HG03558 (cell line): ENCODE data around the gene MARCHF3.
"Not testable (repeated sequence)": the region's sequence is repeated elsewhere in the genome, so short reads cannot be mapped to it uniquely, and the experiment has no call there.

Source experiments
- ATAC-seq: cut with Tn5 transposase; IDR thresholded peaks from one replicate; pipeline ENCODE4 v1.9.1; 2021; ENCODE audit warnings: moderate number of reproducible peaks; ENCODE audit not compliant: unreplicated experiment; ENCODE audit errors: extremely low read depth

The MARCHF3 gene

DNA sequence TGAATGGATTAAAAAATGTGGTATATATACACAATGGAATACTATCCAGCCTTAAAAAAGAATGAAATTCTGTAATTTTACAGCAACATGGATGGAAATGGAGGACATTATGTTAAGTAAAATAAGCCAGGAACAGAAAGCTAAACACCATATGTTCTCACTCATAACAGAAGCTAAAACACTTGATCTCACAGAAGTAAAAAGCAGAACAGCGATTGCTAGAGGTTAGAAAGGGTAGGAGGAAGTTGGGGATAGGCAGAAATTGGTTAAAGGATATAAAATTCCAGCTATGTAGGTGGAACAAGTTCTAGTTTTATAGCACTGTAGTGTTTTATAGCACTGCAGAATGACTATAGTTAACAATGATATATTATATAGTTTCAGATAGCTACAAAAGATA, 15.8 kb downstream of the MARCHF3 start:
- ATAC-seq, result no peak

DNA sequence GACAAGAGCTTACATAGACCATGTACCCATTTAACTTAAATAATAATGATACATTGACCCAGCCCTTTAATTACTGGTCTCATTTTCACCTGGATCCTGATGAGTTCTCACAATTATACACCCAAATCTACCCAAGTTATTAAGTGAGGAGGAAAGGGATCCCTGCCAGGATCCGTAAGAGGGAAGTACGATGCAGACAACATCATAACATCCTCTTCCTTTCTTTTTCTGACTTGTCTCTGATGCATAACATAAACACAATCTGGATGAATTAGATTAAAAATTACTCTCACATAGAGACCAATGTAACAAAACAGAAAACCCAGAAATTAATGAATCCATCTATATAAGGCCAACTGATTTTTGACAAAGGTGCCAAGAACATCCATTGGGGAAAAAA, 17.0 kb downstream of the MARCHF3 start:
- no peak for ATAC-seq

DNA sequence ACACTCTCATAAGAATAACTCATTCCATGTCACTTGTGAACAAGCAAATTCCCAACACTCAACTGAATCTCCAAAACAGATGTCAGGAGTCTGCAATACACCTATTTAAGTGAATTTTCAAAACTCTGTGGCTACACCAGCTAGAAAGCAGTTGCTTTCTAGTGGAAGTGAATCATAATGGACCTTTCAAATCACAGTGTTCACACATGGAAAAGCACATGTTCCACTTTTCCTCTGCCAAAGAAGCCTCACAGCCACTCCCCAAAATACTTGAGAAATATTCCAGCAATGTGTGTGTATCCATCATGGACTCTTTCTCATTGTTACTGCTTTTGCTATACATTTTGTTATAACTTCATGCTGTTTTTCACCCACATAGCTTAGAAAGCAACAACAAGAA, 17.4 kb downstream of the MARCHF3 start:
- no peak for ATAC-seq

DNA sequence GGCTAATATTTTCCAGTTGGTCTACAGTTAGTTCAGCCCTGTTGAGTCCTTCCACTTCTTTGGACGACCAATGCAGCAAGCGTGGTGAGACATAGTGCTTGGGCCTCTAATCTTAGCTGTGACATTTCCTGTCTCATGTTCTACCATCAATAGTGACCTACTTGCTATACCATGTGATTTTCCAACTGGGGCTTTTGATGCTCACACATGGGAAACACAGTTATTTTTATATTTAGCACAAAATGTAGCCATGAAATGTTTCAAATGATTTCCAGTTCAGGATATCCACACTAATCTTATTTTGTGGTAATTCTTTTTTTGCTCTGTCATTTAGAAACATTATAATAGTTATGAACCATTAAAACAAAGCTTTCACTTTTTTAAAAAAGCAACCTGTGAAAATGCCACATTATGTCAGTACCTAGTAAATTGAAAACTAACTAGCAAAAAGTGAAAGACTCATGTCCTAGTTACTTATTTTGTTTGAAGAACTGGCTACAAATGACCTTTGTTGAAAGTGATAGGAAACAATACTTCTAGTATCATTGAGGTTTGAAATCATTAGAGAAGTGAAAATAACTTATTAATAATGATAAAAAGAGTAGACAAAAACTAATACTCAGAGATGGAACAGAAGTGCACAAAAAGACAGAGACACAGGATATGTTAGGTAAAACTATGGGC, 18.3 kb downstream of the MARCHF3 start:
- ATAC-seq, result peak; percentile 67

DNA sequence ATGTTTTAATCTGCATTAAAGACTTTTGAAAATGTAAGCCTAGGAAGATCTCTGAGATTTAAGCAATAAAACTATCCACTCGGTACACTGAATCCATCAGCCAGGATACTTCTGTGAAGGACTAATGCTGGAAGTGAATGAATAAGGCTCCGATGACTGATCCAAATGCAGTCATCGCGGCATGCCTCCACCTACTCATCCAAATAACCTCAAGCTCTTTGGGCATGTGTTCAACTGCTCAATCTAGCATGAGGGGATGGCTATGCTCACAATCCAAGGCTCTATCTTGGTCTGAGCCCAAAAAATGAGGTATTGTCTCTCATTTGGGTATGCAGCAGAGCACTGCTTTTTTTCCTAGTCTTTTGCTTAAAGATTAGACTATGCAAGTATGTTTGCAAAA, 19.2 kb downstream of the MARCHF3 start:
- no peak for ATAC-seq

DNA sequence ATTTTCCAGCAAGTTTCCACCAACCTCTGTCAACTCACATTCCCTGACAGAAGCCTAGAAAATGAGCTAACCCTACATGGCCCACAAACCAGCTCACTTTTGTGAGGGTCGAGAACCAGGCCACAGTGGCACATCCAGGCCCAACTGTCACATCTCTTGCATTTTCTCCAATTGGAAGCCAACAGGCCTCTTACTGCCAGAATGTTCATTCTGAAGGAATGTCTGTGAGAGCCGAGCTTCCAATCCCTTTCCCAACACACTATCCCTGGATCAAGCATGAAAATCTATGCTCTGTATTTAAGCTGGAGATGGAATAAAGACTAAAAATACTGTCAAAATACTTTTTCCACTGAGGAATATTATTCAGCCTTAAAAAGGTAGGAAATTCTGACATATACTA, 20.0 kb downstream of the MARCHF3 start:
- ATAC-seq, result no peak

DNA sequence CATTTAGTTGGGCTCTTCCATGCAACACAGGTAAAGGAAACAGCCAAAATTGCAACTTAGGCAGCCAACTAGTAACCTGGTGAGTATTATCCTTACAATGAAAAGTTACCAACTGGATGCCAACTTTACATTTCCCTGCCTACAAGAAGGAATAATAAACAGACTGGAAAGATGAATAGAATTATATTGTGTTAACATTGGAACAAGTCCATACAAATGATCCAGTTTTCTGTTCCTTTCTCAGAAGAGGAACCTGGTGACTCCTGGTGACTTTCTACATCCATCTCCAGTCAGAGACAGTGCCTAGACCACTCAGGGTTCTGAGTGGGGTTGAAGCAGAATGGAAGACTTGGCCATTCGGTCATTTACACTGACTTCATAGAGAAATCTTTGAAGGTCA, 20.6 kb downstream of the MARCHF3 start:
- no peak for ATAC-seq

DNA sequence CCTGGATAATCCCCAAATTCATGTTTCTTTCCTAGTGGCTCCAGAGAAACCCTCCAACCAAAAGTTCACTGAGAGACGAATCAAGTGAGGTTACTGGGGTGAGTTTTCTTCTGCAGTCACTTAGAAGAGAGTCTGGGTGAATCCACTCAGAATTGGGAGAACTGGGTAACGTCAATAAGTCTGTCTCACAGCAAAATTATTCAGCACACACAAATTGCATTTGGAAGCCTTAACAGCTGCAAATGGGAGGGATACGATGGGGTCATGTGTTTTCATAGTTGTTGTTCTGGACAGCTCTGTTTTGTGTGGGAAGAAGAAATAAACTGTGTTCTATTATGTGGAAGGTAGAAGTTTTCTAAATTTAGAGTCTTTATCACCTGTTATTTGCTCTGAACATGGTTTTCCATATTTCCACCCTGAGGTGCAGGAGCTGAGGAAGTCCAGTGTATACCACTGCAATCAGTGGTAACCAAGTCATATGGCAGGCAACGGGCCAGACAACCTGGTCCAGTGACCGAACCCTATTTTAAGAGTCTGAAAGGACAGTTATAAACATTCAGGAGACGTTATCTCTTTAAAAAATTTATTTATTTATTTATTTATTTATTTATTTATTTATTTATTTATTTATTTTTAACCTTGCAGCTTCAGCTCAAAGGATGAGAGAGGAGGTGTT, 21.9 kb downstream of the MARCHF3 start:
- no peak for ATAC-seq

DNA sequence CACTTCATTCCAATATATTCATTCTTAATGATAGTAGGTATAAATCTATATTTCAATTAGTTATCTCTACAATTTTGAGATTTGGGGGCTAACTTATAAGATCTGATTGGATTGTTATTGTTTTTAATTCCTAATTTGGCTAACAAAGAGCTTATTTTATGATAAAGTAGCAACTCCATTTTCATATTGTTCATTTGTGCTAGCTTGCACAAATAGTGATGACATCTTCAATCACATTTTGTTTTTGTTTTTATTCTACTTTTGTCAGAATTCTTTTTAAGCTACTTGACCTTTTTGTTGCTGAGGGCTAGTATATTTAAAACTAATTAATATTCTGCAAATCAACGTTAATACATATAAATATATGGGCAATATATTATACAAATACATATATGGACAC, 22.8 kb downstream of the MARCHF3 start:
- ATAC-seq, result no peak

DNA sequence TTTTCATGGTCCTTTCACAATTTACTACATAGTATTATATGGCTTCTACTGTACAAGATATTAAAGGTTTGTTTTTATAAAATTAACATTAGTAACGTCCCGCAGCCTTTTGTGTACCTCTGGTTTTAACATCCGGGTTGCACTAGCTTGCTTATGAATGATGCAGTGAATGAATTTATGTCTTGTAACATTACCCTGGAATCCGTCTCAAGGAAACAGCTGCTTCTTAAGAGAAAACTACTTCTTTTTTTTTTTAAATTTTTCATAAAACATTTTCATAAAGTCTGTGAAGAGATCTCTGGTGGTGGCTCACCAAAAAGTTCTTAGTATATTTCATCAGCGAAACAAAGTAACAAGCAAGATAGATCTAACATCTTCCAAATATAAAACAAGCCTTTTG, 23.6 kb downstream of the MARCHF3 start:
- no peak for ATAC-seq

DNA sequence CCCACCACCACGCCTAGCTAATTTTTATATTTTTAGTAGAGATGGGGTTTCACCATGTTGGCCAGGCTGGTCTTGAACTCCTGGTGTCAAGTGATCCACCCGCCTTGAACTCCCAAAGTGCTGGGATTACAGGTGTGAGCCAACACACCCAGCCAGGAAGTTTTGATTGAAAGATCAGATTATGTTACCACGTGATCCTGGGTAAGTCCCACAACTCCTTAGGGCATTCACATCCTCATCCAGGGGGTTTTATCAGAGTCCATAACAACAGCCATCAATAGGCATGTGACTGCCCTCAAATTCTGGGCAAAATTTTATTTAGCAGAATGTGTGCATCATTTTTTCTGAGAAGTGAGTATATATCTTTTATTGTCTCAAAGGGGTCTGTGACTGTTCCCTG, 25.1 kb downstream of the MARCHF3 start:
- ATAC-seq, result not testable (repeated sequence)

DNA sequence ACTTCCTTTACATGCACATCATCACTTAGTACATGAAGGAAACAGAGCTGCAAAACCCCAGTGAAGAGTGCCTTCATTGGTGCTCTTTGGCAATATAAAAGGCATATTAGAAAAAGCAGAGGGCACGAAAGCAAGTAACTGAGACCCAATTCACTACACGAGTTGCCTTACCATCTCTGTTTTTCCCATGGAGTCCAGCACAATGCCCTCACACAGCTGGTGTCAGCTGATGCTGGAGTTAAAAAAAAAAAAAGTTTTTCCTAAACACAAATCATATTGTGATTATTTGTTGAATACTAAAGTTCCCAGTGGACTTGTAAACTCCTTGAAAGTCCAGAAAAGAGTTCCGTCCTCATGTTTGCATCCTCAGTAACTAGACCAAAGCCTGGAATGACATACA, 25.6 kb downstream of the MARCHF3 start:
- no peak for ATAC-seq

DNA sequence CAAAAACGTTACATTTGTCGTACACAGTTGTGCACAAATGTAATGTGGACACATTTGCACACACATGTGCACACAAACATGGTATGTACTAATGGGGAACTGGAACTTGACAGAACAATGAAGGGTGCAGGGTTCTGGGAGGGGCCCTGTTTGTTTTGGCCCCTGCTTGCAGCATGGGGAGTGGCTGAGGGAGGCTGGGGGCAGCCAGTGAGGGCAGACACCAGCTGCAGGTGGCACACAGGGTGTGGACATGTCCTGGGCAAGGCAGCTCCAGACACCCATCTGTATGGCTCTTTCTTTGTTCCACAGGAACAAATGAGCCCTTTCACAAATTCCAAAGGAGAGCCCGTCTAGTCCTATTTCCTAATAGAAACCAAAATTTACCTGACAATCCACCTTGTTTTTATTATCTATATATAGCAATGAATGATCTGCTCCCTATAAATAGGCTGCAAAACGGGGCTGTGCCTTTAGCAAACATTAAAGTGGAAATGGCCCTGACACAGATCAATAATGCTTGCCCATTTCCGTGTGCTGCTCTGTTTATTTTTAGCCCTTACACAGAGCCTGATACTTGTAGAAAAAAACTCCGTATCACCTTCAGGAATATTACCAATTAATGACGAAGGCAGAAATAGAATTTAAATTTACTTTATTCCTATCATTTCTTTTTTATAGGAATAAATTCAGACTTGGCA, 26.4 kb downstream of the MARCHF3 start:
- ATAC-seq, result no peak

DNA sequence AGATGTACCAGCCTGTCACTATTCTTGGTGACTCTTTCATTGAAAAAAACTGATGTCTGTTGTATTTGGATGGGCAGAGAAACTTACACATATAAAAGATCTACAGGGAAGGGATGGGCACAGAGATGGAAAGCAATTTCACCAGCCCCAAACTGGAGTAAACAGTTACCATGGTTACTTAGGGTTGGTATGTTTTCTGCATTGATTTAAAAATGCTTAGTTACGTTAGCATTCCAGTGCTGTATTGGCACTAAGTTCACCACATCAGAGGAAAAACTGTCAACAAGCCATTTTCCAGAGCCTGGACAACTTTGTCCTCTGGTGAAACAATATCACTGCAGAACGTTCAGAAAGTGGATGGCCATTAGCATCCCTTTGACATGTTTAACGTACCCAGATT, 28.0 kb downstream of the MARCHF3 start:
- ATAC-seq, result no peak

DNA sequence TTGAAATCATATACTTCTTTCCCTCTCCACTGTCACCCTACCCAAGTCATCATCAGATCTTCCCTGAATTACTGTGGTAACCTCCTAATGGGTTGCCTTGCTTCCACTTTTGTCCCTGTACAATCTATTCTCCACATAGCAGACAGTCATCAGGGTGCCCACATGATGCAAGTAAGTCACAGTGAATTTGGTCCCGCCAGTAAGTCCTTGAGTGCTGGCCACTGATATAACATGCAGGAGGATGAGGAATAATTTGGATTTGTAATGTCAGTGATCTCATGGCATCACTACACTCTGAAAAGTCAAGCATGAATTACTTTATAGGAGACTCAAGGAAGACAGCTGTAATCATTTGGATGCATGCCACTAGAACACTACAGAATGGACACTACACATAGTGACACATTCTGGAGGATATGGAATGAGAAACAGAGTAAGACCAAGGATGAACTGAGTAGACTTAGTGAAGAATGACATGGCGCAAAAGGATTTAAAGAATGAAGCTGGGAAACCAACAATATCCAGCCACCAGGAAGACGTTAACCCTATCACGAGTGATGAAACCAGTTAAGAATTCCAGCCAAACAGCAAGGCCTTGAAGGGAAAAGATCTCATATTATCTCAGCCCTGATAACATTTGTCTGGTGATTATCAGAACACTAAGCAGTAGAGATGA, 28.6 kb downstream of the MARCHF3 start:
- ATAC-seq, result no peak

DNA sequence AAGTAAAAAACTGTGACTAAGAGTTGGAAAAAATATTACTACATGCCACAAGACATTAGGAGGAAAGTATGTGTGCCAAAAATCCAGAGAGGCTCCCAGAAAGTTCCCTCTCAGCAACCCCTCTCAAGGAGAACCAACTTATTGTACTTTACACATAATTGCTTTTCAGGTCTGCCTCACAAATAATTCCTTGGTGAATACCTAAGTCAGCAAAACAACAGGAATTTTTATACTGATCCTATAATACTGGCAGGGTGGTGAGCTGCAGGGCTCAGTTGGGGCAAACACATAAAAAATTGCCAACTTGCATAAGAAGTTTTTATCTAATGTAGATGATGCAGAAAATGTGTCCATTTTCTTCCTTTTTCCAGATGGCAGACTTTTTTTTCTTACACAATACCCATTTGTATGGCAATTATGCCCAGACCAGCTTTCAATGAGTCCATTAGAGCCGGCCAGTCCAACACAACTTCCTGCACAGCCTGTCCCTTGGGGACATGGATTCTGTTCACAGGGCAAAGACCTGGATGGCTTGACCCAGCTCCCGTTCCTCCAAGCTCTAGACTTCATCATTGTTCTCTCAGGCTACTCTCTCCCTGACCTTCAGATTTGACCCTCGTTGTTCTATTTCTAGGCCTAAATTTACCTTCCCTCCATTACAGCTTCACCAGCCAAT, 31.3 kb downstream of the MARCHF3 start:
- ATAC-seq, result no peak

DNA sequence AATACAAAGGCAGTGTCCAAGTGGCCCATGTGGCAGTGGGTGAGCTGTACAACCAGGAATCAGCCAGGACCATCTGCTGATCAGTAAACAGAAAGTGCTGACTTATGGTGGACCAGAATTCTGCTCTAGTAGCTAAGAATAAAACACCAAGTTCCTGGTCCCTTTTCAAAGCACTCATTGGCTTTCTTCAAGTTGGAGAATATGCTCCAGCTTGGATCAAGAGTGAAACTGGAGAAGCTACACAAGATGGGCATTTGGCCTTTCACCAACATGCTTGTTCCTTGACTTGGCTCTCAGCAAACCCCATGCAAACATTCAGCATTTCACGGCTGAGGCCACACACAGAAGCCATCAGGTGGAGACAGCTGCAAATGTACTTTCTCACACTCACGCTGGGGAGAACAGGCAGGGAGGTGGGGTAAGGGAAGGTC, 32.1 kb downstream of the MARCHF3 start:
- ATAC-seq, result peak; percentile 74

DNA sequence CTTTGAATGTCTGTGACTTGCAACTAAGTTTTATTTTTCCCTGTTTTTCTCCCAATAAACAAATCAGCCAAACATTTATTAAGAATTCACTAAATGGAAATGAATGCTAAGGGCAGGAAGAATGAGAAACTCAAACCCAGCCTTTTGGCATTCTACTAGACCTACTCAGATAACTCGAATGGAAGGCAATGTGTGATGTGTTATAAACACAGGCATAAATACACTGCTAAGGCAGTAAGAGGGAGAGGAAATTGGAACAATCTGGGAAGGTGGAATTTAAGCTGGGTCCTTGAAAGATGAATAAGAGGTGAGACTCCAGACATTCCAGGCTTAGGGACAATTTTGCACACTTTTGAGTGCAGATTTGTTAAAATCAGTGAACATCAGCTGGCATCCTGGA, 34.7 kb downstream of the MARCHF3 start:
- ATAC-seq, result no peak

DNA sequence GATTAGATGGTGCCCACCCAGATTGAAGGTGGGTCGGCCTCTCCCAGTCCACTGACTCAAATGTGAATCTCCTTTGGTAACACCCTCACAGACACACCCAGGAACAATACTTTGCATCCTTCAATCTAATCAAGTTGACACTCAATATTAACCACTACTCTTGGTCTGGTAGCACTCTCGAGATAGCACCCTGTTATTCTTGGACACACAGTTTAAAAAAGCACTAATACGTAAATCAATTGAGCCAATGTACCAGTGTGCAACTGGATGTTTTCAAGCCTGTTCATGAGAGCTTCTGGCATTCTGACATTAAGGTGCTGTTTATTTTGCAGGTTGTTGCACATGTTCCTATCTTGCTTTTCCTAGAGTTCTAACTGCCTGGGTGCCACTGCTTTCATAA, 35.3 kb downstream of the MARCHF3 start:
- ATAC-seq, result no peak

DNA sequence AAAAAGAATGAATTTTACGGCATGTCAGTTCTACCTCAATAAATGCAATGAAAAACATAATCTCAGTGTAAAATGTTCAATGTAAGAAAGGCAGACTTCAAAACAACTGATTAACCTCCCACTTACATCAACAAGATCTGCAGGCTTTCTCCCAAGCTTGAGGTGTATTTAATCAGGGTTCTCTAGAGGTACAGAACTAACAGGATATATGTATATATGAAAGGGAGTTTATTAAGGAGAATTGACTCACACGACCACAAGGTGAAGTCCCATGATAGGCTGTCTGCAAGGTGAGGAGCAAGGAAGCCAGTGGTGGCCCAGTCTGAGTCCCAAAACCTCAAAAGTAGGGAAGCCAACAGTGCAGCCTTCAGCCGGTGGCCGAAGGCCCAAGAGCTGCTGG, 35.9 kb downstream of the MARCHF3 start:
- ATAC-seq, result no peak
